GM18498 (cell line): ENCODE data around the gene PLEKHG5.
"Not testable (repeated sequence)": the region's sequence is repeated elsewhere in the genome, so short reads cannot be mapped to it uniquely, and the experiment has no call there.

Experiments
- ATAC-seq: cut with Tn5 transposase; IDR thresholded peaks from one replicate; pipeline ENCODE4 v1.9.1; 2021; ENCODE audit warnings: mild to moderate bottlenecking, moderate library complexity; ENCODE audit not compliant: unreplicated experiment

Gene PLEKHG5

DNA sequence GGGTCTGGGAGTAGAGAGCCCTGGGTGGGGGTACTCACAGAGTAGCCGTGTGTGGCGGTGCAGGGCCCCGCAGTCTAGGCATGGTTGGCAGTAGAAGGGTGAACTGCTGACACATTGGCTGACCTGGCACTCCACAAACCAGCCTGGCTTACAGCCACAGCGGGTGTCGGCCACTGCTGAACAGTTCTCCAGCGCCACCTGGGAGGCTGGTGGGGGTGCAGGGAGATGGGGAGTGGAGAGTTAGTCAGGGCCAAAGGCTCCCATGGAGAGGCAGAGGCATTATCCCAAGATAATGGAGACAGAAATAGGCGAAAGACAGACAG is 27.0 kb downstream of the PLEKHG5 start:
- no peak for ATAC-seq

DNA sequence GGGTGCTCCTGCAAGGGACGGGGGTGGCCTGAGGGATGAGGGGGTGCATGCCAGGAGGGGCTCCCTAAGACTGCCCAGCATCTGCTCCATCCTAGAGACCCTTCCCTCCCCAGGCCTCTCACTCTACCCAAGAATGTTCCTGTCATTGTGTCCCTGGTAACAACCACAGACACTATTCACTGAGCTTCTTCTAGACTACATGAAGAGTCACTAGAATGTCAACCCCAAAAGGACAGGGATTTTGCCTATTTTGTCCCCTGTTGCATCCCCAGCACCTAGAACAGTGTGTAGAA is 28.4 kb downstream of the PLEKHG5 start:
- no peak for ATAC-seq

DNA sequence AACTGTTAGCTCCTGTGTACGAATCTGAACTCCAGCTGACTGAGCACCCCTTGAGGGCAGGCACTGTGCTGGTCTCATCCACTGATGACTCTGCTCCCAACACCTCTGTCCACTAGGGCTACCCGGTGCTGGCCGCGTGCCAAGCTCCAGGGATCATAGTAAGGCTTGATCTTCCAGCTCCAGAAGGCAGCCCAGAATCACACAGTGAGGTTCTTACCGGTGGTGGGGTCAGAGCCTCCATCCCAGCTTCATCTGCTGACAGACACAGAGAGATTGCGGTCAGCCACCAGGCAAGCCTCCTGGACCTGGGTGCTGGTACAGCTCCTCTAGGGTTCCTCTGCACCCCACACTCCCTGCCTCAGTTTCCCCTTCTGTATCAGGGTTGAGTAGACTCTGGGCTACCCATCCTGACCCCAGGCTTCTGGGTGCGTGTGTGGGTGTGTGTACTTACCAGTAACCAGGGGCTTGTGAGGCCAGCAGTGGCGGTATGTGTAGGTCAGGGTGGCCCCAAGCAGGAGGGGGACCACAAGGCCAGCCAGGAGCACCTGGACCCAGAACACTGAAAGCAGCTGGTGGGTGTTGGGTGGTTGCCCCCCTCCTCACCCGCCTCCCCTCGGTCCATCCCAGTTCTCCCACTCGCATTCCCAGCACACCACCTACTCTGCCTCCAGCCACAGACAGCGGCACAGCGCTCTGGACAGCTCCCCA is 28.9 kb downstream of the PLEKHG5 start:
- no peak for ATAC-seq

- no peak for ATAC-seq
These were observed 29.7 kb downstream of the PLEKHG5 start for GRCh38 chr1:6461538-6462411.

DNA sequence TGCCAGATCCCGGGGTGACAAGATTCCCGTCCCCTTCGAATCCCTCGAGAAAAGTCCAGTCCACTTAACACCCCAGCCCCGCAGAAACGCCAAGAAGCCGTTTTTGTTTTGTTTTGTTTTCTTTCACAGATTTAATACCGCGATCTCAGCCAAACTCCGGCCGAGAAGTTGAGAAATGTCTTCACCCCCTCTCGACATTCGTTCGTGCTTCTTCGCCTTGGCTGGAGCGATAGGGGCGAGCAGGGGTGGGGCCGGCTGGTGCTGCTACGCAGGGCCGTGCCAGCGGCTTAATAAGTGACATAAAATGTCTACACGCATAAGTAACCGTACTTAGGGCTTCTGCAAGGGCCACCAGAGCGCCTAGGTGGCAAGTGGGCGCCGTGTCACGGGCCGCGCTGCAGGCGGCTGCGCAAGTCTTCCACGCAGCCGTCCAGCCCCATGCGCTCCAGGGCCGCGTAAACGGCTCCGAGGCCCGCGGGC is 30.4 kb downstream of the PLEKHG5 start:
- ATAC-seq, result no peak

GRCh38 chr1:6460301-6461050 is 31.0 kb downstream of the PLEKHG5 start:
- ATAC-seq, result no peak

DNA sequence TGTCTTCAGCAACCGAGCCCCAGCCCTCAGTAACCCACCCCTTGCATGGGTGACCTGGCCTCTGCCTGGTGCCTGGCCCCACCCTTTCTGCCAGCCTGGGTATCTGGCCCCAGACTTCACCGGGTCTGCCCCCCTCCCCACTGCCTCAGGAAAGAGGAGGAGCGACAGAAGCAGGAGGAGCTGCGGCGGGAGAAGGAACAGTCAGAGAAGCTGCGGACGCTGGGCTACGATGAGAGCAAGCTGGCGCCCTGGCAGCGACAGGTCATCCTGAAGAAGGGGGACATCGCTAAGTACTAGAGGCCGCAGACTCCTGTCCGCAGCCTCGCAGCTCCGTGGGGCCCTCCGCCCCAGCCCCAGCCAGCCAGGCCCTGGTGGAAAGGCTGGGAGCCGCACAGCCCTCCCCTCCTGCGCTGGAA is 31.6 kb downstream of the PLEKHG5 start:
- ATAC-seq, result no peak

DNA sequence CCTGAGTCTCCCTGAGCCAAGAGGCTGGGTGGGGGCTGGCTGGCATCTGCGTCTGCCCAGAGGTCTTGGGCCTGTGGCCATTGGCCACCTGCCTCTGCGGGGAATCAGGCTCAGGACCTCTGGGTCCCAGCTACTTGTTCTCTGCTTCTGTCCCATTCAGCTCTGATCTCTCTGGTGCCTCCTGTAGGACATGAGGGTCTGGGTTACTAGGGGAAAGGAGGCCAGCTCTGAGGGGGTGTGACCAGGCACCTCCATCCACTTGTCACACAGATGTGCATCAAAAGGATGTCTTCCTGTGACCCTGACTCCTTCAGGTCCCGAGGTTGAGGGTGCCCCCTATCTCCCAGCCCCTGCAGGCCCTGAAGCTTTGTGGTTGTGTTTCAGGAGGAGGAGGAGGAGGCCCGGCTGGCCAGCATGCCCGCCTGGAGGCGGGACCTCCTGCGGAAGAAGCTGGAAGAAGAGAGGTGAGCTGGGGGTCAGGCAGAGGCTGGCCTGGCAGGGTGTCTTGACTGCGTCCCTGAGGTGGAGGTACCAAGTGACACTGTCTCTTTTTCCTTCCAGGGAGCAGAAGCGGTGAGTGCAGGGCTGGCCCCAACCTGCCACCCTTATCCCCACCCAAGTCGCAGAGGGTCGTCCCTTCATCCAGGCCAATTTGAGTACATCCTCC is 34.5 kb downstream of the PLEKHG5 start:
- ATAC-seq, result no peak

GRCh38 chr1:6455752-6456520 is 35.5 kb downstream of the PLEKHG5 start:
- not testable (repeated sequence) for ATAC-seq

DNA sequence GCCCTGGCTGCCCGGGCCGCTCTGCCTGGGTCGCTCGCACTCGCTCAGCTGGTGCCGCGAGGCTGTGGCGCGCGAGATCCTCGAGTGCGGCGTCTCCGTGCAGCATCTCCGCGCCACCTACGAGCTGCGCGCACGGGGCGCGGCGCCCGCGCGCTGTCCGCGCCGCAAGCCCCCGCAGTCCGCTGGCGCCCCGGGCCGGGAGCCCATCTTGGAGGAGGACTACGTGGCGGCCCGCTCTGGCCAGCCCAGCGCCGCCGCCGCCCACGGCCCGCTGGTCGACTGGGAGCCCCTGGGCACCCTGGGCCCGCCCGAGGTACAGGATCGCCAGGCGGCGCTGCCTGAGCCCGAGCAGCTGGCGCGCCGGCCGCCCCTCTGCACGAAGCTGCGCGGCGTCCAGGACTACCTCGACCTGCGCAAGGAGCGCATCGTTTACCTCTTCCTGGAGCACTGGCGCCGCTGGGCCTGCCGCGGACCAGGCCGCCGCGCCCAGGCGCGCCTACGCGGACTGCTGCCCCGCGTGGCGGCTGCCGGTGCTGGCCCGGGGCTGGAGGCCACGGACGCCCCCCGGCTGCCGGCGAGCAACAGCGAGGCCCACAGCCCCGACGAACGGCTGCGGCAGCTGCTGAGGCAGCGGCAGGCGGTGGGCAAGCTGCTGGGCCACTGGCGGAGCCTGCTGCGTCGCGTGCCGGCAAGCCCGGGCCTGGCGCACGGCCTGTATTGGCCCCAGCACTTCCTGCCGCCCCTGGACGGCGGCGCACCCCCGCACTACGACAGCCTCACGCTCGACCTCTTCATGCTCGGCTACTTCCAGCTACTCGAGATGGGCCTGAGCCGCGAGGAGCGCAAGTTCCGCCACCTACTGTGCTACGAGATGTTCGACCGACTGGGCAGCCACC is 36.4 kb downstream of the PLEKHG5 start:
- no peak for ATAC-seq

DNA sequence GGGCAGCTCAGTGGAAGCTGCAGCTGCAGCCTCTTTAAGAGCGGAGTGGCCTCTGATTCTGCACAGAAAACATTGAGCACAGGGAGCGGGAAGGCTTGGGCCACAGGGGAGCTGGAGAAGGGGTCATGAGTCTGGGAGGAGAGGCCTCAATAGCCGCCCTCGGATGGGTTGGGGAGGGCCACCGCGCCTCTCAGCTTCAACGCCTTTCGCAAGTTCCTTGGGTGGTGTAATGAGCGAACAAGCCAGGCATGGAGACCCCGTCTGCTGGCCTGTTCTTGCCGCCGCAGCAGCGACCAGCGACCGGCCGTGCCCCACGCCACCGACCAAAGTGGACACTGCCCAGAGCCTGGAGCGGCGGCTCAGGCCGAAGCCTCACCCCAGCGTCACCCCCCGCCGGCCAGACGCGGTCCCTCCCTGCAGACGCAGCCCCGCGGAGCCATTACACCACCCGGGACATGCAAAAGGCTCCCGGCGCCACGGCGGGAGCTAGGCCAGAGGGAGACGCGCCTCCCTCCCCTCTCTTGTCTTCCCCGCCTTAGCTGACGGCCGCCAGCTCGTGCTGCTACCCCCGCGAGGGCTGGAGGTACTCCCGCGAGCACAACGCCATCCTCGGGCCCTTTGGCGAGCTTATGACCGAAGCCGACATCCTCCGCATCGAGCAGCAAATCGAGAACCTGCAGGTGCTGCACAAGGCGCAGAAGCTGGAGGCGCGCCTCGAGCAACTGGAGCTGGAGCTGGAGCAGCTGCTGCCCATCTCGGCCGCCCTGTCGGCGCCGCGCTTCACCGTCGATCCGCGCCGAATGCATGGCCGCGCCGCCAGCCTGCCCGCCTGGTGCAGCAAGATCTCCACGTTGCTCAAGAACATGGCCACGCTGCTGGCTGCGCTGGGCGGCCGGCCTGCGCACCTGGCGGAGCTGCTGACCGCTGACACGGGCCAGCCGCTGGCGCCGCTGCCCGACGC is 37.3 kb downstream of the PLEKHG5 start:
- ATAC-seq, result not testable (repeated sequence)

DNA sequence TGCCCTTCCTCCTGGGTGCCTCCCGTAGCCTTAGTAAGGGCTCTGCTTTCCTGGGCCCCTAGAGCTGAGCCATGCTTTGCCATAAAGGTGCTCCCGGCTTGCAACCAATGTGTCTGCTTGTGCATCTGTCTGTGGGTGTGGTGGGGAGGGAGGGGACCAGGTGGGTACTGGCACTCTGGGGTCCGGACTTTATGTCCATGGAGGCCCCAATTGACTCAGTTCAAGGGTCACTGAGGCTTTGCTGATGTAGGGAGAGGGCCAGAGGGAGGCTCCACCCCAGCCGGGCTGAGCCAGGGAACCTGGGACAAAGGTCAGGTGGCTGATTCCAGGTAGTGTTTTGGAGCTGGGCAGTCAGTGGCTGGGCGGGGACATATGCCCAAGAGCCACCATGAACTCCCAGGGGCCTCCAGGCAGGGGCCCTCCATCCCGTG is 40.5 kb downstream of the PLEKHG5 start:
- ATAC-seq, result no peak

DNA sequence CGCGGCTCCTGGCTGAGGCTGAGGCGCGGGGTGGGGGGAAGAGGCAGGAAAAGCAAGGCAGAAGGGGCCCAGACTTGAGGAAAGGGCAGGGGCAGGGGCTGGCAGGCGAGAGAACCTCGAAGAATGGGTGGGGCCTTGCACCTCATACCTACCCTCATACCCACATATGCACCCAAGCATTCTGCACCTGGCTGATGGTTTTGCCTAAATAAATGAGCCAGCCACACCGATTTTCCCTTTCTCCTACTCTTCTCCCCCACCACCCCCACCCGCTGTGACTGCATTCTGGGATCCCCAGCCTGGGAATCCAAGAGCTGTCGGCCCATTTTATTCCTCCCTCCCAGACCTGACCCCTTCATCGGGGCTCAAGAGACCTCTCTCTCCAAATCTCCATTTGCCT is 41.0 kb downstream of the PLEKHG5 start:
- ATAC-seq, result not testable (repeated sequence)

GRCh38 chr1:6450005-6450450 is 41.4 kb downstream of the PLEKHG5 start:
- no peak for ATAC-seq

- no peak for ATAC-seq
These were observed 42.5 kb downstream of the PLEKHG5 start for GRCh38 chr1:6448749-6449631.

- no peak for ATAC-seq
These were observed 43.4 kb downstream of the PLEKHG5 start for GRCh38 chr1:6447818-6448748.
